OCI-LY3 (cell line): ENCODE measurements around the gene USP2.

Experiments
- EZH2phosphoT487 ChIP-seq: fragments of 200-600 bp; shearing (Covaris generic); IDR thresholded peaks from 2 replicates; pipeline ENCODE4 v1.6.1; 2018; ENCODE audit warnings: antibody characterized with exemption, mixed run types, low read depth
- TF ChIP-seq, protein P1 (sequence below): fragments of 200-600, 300-600 bp; sonication (generic); IDR thresholded peaks from 2 replicates; pipeline ENCODE4 v1.5.1; 2014; ENCODE audit warnings: antibody characterized with exemption, low read length, low read depth

DNA sequence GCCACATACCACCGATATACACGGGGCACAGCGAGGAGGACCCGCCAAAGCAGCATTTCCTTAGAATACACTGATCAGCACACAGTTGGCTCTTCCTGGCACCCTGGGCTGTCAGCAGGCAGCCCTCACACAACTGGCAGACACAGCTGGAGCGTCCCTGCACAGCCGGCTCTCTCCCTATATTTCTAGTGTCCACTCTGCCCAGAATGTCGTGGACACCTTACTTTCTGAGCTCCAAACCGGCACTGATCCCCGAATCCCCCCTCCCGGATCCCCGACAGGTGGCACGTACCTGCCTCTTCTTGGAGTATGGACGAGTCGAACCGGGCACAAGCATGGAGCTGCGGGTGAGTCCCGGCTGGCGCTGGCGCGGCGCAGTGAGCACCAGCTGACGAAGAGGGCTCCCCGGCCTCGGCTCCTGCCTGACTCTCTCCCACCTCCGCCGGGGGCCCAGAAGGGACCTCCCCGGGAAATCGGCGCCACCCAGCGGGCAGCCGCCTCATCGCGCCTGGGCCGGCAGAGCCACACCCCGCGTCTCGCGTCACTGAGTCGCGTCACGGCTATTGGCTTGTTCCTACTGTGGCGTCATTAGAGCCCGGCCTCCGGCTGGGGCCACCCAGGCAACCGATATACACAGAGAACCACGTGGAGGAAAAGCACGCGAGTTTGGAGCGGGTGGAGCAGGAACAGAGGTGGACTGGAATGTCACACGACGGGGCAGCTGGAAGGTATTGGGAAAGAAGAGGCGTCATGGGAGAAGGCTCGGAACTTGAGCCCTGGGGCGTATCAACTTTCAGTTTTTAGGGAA lies at the start of gene USP2:
- TF ChIP-seq EZH2phosphoT487: no peak
- TF ChIP-seq, protein P1, sequence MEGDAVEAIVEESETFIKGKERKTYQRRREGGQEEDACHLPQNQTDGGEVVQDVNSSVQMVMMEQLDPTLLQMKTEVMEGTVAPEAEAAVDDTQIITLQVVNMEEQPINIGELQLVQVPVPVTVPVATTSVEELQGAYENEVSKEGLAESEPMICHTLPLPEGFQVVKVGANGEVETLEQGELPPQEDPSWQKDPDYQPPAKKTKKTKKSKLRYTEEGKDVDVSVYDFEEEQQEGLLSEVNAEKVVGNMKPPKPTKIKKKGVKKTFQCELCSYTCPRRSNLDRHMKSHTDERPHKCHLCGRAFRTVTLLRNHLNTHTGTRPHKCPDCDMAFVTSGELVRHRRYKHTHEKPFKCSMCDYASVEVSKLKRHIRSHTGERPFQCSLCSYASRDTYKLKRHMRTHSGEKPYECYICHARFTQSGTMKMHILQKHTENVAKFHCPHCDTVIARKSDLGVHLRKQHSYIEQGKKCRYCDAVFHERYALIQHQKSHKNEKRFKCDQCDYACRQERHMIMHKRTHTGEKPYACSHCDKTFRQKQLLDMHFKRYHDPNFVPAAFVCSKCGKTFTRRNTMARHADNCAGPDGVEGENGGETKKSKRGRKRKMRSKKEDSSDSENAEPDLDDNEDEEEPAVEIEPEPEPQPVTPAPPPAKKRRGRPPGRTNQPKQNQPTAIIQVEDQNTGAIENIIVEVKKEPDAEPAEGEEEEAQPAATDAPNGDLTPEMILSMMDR: peak; percentile 76
